Ishikawa (cell line): Measurements from ENCODE around the gene CHRNB1.

Experiments
- CEBPB ChIP-seq: IDR thresholded peaks from 2 replicates; pipeline ENCODE4 v1.6.1; 2012
- CREB1 ChIP-seq: IDR thresholded peaks from 2 replicates; pipeline ENCODE4 v1.6.1; 2012; ENCODE audit warnings: low read depth
- EP300 ChIP-seq: IDR thresholded peaks from 2 replicates; pipeline ENCODE4 v1.6.1; 2012; ENCODE audit warnings: borderline replicate concordance
- FOXM1 ChIP-seq: IDR thresholded peaks from 2 replicates; pipeline ENCODE4 v1.6.1; 2012; ENCODE audit warnings: low read depth, borderline replicate concordance
- MAX ChIP-seq: IDR thresholded peaks from 2 replicates; pipeline ENCODE4 v1.6.1; 2012
- NFIC ChIP-seq: IDR thresholded peaks from 2 replicates; pipeline ENCODE4 v1.6.1; 2012
- RAD21 ChIP-seq: IDR thresholded peaks from 2 replicates; pipeline ENCODE4 v1.6.1; 2012; ENCODE audit warnings: low read depth
- REST ChIP-seq: IDR thresholded peaks from 2 replicates; pipeline ENCODE4 v1.6.1; 2012; ENCODE audit warnings: low read depth, mild to moderate bottlenecking
- TAF1 ChIP-seq: IDR thresholded peaks from 2 replicates; pipeline ENCODE4 v1.6.1; 2012; ENCODE audit warnings: low read depth, mild to moderate bottlenecking
- TCF12 ChIP-seq: IDR thresholded peaks from 2 replicates; pipeline ENCODE4 v1.6.1; 2012; ENCODE audit warnings: low read depth
- TEAD4 ChIP-seq: IDR thresholded peaks from 2 replicates; pipeline ENCODE4 v1.6.1; 2012
- USF1 ChIP-seq: IDR thresholded peaks from 2 replicates; pipeline ENCODE4 v1.6.1; 2012
- YY1 ChIP-seq: IDR thresholded peaks from 2 replicates; pipeline ENCODE4 v1.6.1; 2012; ENCODE audit warnings: low read depth
- ZBTB7A ChIP-seq: IDR thresholded peaks from 2 replicates; pipeline ENCODE4 v1.6.1; 2012; ENCODE audit warnings: low read depth

GRCh38 chr17:7497636-7498035 is 52.8 kb downstream of the CHRNB1 start:
- TF ChIP-seq RAD21 (no peak), ZBTB7A (no peak), NFIC (no peak), MAX (no peak), CREB1 (no peak), EP300 (no peak), REST (no peak), TEAD4 (no peak), TCF12 (no peak), TAF1 (no peak), FOXM1 (no peak), YY1 (no peak), CEBPB (no peak), USF1 (no peak)
